Chondrocyte (in vitro differentiated cells): Measurements from ENCODE around the gene KDM4F. TPM values are rescaled to one million over a fixed set of nuclear protein-coding genes. Genes with fewer than 3 reads are reported as not detected.

Experiments used
- DNase-seq: peaks from one replicate; pipeline ENCODE4 v3.0.0; 2021; ENCODE audit warnings: mixed read lengths, low spot score
- H3K27ac Mint-ChIP-seq: one replicate; pipeline ENCODE4 v1.8.0; 2021; ENCODE audit warnings: mild to moderate bottlenecking, moderate library complexity, mixed read lengths; ENCODE audit not compliant: unreplicated experiment
- H3K27me3 Mint-ChIP-seq: 2 replicates; pipeline ENCODE4 v1.8.0; 2021; ENCODE audit warnings: low read depth, mixed read lengths
- H3K36me3 Mint-ChIP-seq: 2 replicates; pipeline ENCODE4 v1.8.0; 2021; ENCODE audit warnings: low read depth, mixed read lengths
- H3K4me1 Mint-ChIP-seq: 2 replicates; pipeline ENCODE4 v1.8.0; 2021; ENCODE audit warnings: low read depth, mild to moderate bottlenecking, mixed read lengths
- H3K4me3 Mint-ChIP-seq: one replicate; pipeline ENCODE4 v1.8.0; 2021; ENCODE audit warnings: mild to moderate bottlenecking, moderate library complexity, mixed read lengths; ENCODE audit not compliant: unreplicated experiment
- H3K9me3 Mint-ChIP-seq: 2 replicates; pipeline ENCODE4 v1.8.0; 2021; ENCODE audit warnings: low read depth, mixed read lengths
- total RNA-seq: library from RNA; stranded (reverse); gene quantifications from 3 replicates; pipeline ENCODE4 v1.2.1, GENCODE V29; 2021
- TF ChIP-seq, protein P1 (sequence below): fragments of 200-600 bp; sonication (generic); IDR thresholded peaks from 2 replicates; pipeline ENCODE4 v1.5.0; 2021; ENCODE audit warnings: antibody characterized with exemption, mild to moderate bottlenecking, moderate library complexity

KDM4F gene
- total RNA-seq, 1 donor from 2014 or later = not detected

GRCh38 chr11:95050595-95051202, 1.5 kb downstream of the KDM4F start:
- no peak overlapping the region for H3K4me3 Mint-ChIP-seq
- H3K27ac Mint-ChIP-seq = no peak overlapping the region
- no peak for DNase-seq
- no peaks in the 10 kb centered on the region for H3K9me3 Mint-ChIP-seq
- TF ChIP-seq, protein P1, sequence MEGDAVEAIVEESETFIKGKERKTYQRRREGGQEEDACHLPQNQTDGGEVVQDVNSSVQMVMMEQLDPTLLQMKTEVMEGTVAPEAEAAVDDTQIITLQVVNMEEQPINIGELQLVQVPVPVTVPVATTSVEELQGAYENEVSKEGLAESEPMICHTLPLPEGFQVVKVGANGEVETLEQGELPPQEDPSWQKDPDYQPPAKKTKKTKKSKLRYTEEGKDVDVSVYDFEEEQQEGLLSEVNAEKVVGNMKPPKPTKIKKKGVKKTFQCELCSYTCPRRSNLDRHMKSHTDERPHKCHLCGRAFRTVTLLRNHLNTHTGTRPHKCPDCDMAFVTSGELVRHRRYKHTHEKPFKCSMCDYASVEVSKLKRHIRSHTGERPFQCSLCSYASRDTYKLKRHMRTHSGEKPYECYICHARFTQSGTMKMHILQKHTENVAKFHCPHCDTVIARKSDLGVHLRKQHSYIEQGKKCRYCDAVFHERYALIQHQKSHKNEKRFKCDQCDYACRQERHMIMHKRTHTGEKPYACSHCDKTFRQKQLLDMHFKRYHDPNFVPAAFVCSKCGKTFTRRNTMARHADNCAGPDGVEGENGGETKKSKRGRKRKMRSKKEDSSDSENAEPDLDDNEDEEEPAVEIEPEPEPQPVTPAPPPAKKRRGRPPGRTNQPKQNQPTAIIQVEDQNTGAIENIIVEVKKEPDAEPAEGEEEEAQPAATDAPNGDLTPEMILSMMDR = no peak
- no peaks in the 10 kb centered on the region for H3K4me1 Mint-ChIP-seq
- peaks cover 15% of the 10 kb centered on the region for H3K27me3 Mint-ChIP-seq
- no peaks in the 10 kb centered on the region for H3K36me3 Mint-ChIP-seq

DNA sequence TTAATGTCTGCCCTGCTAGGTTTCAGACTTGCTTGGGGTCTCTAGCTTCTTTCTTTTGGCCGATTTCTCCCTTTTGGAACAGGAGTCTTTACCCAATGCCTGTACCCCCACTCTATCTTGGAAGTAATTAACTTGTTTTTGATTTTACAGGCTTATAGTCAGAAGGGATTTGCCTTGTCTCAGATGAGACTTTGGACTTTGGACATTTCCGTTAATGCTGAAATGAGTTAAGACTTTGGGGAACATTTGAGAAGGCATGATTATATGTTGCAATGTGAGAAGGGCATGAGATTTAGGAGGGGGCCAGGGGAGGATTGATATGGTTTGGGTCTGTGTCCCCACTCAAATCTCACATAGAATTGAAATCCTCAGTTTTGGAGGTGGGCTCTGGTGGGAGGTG, 5.1 kb downstream of the KDM4F start:
- no peaks in the 10 kb centered on the region for H3K36me3 Mint-ChIP-seq
- H3K27me3 Mint-ChIP-seq = peaks cover 15% of the 10 kb centered on the region
- TF ChIP-seq, protein P1 = no peak
- H3K4me3 Mint-ChIP-seq = no peak overlapping the region
- DNase-seq = no peak
- H3K4me1 Mint-ChIP-seq = peaks cover 6% of the 10 kb centered on the region
- no peak overlapping the region for H3K27ac Mint-ChIP-seq
- no peaks in the 10 kb centered on the region for H3K9me3 Mint-ChIP-seq

DNA sequence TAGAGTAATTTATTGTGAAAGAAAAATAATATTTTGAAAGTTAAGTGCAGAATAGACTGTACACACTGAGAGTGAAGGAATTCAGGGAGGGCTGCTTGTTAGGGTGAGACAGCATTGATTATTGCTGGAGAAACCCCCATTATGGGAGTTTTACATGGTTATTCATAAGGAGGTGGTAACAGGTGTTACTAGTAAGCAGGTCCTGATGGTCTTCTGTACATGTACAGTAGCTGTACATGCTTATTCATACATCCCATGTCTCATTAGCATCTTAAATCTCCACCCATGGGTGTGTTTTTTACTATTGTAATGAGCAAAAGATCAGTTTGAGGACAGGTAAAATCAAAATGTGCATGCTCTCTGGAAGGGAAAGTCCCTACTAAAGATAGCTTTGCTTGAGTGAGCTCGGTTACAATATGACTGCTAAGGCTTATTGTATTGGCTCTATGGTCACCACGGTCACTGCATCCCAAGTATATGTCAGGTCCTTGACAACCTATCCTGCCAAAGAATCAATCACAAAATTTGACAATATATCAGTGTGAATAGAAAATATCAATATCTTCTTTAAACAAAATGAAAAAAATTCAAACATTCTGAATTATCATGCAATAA, 6.2 kb downstream of the KDM4F start:
- Mint-ChIP-seq H3K9me3 (no peaks in the 10 kb centered on the region), H3K36me3 (no peaks in the 10 kb centered on the region), H3K4me3 (no peak overlapping the region), H3K27me3 (peaks cover 15% of the 10 kb centered on the region), H3K27ac (no peak overlapping the region), H3K4me1 (peaks cover 6% of the 10 kb centered on the region)
- TF ChIP-seq, protein P1 = no peak
- DNase-seq = no peak

DNA sequence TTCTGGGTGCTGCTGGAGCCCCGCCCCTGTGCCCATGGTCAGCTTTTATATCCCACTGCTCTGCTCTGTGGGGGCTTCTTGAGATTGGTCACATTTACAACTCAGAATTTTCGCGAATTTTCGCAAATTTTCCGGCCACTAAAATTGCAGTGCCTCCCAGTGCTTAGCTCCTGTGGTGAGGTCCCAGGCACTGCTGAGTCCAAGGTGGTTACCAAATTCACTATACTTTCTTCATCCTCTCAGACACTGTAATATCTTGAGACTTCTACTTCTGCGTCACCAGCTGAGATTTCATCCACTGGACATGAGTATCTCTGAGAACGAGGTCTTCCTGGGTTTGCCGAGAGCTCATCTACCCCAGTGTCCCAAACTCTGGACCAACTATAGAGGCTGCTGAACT, 8.7 kb downstream of the KDM4F start:
- no peaks in the 10 kb centered on the region for H3K9me3 Mint-ChIP-seq
- no peaks in the 10 kb centered on the region for H3K36me3 Mint-ChIP-seq
- H3K27me3 Mint-ChIP-seq = peaks cover 17% of the 10 kb centered on the region
- peaks cover 6% of the 10 kb centered on the region for H3K4me1 Mint-ChIP-seq
- H3K4me3 Mint-ChIP-seq = no peak overlapping the region
- TF ChIP-seq, protein P1 = no peak
- DNase-seq = no peak
- no peak overlapping the region for H3K27ac Mint-ChIP-seq

DNA sequence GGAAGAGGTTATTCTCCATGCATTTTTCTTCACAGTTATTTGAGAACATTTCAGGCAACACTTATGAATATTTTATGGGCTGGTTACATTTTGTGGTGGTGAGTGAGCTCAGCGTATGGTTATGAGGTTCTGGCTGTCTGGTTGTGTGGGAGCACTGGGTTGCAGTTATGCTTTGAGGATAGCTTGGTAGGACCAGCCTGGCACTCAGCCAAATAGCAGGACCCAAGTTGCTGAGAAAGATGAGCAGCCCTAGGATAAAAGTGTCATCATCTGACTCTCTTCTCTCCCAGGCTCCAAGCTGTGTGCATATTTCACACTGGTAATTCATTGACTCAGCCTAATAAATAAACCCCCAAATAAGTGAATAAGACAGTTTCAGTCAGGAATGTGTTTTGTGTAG, 9.4 kb downstream of the KDM4F start:
- peaks cover 6% of the 10 kb centered on the region for H3K4me1 Mint-ChIP-seq
- DNase-seq = no peak
- no peaks in the 10 kb centered on the region for H3K36me3 Mint-ChIP-seq
- peak overlapping the region; percentile 49 for H3K27ac Mint-ChIP-seq
- H3K27me3 Mint-ChIP-seq = peaks cover 17% of the 10 kb centered on the region
- TF ChIP-seq, protein P1 = no peak
- no peaks in the 10 kb centered on the region for H3K9me3 Mint-ChIP-seq
- no peak overlapping the region for H3K4me3 Mint-ChIP-seq
